ENCODE measurements around the gene MYADML2.

The MYADML2 gene

GRCh38 chr17:81934098-81934757 is 12.8 kb downstream of the MYADML2 start:
- TF ChIP-seq, protein P1, sequence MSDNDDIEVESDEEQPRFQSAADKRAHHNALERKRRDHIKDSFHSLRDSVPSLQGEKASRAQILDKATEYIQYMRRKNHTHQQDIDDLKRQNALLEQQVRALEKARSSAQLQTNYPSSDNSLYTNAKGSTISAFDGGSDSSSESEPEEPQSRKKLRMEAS (IDR thresholded peaks at IDR 0.05), result no peak
- TF ChIP-seq USF1 (IDR thresholded peaks at IDR 0.05) (no peak), FOXM1 (IDR thresholded peaks at IDR 0.05; ENCODE audit: borderline replicate concordance, low read depth) (no peak), CEBPB (IDR thresholded peaks at IDR 0.05) (no peak), TAF1 (IDR thresholded peaks at IDR 0.05; ENCODE audit: low read depth) (no peak), NFIC (IDR thresholded peaks at IDR 0.05) (no peak), TCF12 (IDR thresholded peaks at IDR 0.05; ENCODE audit: low read depth) (no peak), TEAD4 (IDR thresholded peaks at IDR 0.05) (no peak), YY1 (IDR thresholded peaks at IDR 0.05; ENCODE audit: low read depth) (no peak)

DNA sequence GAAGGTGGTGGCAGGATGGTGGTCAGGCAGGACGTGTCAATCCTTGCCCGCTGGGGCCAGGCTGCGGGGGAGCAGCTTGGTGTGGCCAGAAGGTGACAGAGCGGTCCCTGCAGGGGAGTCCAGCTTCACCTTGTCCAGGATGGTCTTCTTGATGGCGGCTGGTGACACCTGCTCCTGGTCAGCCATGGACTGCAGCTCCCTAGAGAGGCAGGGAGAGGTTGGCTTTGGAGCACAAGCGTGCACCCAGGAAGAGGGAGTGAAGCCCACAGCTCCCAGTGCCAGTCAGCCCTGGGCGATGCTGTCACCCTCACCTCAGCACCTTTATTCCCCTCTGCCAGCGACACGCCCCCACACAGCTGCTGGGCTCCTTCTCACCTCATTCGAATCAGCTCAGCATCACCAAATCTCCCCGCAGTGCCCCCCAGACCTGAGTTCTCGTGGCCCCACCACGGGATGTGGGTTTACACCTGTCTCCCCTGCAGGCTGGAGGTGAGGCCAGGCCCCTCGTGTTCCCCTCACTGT is 13.8 kb downstream of the MYADML2 start:
- TF ChIP-seq RAD21 (IDR thresholded peaks at IDR 0.05; ENCODE audit: low read depth) (no peak), TEAD4 (IDR thresholded peaks at IDR 0.05) (no peak), USF1 (IDR thresholded peaks at IDR 0.05) (no peak), EGR1 (IDR thresholded peaks at IDR 0.05) (no peak)
- TF ChIP-seq, protein P2, sequence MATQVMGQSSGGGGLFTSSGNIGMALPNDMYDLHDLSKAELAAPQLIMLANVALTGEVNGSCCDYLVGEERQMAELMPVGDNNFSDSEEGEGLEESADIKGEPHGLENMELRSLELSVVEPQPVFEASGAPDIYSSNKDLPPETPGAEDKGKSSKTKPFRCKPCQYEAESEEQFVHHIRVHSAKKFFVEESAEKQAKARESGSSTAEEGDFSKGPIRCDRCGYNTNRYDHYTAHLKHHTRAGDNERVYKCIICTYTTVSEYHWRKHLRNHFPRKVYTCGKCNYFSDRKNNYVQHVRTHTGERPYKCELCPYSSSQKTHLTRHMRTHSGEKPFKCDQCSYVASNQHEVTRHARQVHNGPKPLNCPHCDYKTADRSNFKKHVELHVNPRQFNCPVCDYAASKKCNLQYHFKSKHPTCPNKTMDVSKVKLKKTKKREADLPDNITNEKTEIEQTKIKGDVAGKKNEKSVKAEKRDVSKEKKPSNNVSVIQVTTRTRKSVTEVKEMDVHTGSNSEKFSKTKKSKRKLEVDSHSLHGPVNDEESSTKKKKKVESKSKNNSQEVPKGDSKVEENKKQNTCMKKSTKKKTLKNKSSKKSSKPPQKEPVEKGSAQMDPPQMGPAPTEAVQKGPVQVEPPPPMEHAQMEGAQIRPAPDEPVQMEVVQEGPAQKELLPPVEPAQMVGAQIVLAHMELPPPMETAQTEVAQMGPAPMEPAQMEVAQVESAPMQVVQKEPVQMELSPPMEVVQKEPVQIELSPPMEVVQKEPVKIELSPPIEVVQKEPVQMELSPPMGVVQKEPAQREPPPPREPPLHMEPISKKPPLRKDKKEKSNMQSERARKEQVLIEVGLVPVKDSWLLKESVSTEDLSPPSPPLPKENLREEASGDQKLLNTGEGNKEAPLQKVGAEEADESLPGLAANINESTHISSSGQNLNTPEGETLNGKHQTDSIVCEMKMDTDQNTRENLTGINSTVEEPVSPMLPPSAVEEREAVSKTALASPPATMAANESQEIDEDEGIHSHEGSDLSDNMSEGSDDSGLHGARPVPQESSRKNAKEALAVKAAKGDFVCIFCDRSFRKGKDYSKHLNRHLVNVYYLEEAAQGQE (IDR thresholded peaks at IDR 0.05; ENCODE audit: low read depth), result no peak

GRCh38 chr17:81932333-81932983 is 14.6 kb downstream of the MYADML2 start:
- TF ChIP-seq YY1 (IDR thresholded peaks at IDR 0.05; ENCODE audit: low read depth), result no peak
- no peak for TF ChIP-seq EGR1 (IDR thresholded peaks at IDR 0.05)
- TF ChIP-seq NFIC (IDR thresholded peaks at IDR 0.05), result no peak
- TF ChIP-seq, protein P2 (IDR thresholded peaks at IDR 0.05; ENCODE audit: low read depth), result no peak
- TF ChIP-seq FOXM1 (IDR thresholded peaks at IDR 0.05; ENCODE audit: borderline replicate concordance, low read depth), result no peak
- TF ChIP-seq TCF12 (IDR thresholded peaks at IDR 0.05; ENCODE audit: low read depth), result no peak
- TF ChIP-seq, protein P1 (IDR thresholded peaks at IDR 0.05), result no peak
- TF ChIP-seq CEBPB (IDR thresholded peaks at IDR 0.05), result no peak
- no peak for TF ChIP-seq USF1 (IDR thresholded peaks at IDR 0.05)
- no peak for TF ChIP-seq CREB1 (IDR thresholded peaks at IDR 0.05; ENCODE audit: low read depth)
- TF ChIP-seq RAD21 (IDR thresholded peaks at IDR 0.05; ENCODE audit: low read depth), result no peak
- TF ChIP-seq EP300 (IDR thresholded peaks at IDR 0.05; ENCODE audit: borderline replicate concordance), result no peak
- TF ChIP-seq TEAD4 (IDR thresholded peaks at IDR 0.05), result no peak
- no peak for TF ChIP-seq TAF1 (IDR thresholded peaks at IDR 0.05; ENCODE audit: low read depth)
- TF ChIP-seq ZBTB7A (IDR thresholded peaks at IDR 0.05; ENCODE audit: low read depth), result no peak

DNA sequence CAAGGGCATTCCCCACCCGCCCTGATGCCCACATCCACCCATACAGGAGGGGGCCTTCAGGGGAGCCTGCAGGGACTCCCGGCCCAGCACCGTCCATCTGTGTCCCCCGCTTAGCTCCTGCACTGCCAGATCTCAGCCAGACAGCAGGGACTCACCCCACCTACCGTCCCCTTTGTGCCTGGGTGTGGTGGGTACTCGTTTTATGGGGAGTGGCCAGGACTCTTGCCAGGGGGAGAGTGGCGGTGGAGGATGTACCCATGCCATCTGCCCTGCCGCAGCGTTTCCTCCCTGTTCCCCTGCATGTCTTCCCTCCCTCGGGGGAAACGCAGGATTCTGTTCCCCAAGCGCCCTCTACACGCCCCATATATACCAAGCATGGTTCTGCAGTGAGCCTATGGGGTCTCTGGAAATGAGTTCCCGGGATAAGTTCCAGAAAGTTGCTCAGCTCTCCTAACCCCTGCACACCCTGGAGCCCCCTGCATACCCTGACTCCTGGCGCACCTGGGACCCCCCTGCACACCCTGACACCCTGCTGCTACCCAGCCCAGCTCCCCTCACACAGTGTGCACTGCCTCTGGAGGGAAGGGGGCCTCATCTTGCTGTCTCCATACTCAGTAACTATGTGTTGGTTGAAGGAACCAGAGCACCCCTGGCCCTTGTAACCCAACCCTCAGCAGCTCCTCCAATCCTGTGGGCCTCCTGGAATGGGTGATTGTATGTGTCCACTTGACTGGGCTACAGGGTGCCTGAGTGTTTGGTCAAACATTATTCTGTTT is 15.3 kb downstream of the MYADML2 start:
- TF ChIP-seq, protein P2 (IDR thresholded peaks at IDR 0.05; ENCODE audit: low read depth), result no peak
- no peak for TF ChIP-seq USF1 (IDR thresholded peaks at IDR 0.05)
- no peak for TF ChIP-seq TCF12 (IDR thresholded peaks at IDR 0.05; ENCODE audit: low read depth)
- TF ChIP-seq FOXM1 (IDR thresholded peaks at IDR 0.05; ENCODE audit: borderline replicate concordance, low read depth), result no peak
- TF ChIP-seq EP300 (IDR thresholded peaks at IDR 0.05; ENCODE audit: borderline replicate concordance), result no peak
- no peak for TF ChIP-seq CEBPB (IDR thresholded peaks at IDR 0.05)
